ENCODE data around the gene PDXK. TPM values are rescaled to one million over a fixed set of nuclear protein-coding genes. Genes with fewer than 3 reads are reported as not detected.

The PDXK gene
- total and polyA plus RNA-seq, 10 of the 15 experiments (the other 5 are each of a cell fraction or from before 2014, with no cell fraction given) = 3.7 to 141 (median 60.0) TPM

DNA sequence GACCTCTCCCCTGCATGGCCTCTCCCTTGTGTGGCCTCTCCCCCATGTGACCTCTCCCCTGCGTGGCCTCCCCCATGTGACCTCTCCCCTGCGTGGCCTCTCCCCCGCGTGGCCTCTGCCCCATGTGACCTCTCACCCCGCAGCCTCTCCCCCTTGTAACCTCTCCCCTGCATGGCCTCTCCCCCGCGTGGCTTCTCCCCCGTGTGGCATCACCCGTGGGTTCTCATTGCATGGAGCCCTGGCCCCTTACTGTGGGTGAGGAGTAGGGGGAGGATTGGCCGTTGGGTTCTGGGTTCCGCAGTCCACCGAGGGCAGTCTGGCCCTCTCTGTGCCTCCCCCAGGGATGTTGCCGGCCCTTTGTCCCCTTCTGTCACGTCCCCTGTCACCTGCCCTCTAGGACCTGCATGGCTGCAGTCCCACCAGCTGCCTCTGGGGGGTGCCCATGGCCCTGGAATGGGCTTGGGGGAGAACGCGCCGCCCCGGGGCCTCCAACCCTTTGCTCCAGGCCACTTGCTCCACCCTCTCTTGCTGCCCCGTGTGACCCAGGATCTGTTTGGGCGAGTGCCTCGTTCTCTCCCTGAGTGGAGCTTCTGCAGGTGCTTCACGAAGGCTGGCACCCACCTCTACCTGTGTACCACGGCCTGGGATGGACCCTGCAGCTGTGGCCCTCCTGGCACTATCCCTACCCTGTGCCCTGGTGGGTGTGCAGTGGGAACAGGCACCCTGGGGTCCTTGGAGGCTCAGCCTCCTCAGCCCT lies 91.8 kb downstream of the PDXK start (continued):
- TF ChIP-seq IKZF1 (conservative IDR thresholded peaks at IDR 0.05) (peak; percentile 47), MEF2A (IDR thresholded peaks at IDR 0.05; ENCODE audit: insufficient read depth, low read depth, low read length) (0 out of 2 replicates have a peak, but pooled peaks have one; percentile 23), SREBF1 (IDR thresholded peaks at IDR 0.05; ENCODE audit: low read length) (no peak), FOXM1 (IDR thresholded peaks at IDR 0.05; ENCODE audit: low read depth, low read length) (no peak), NBN (IDR thresholded peaks at IDR 0.05) (peak; percentile 47; the same call in 1 of the 2 replicates), NR2C1 (IDR thresholded peaks at IDR 0.05) (peak; percentile 19; the same call in 1 of the 2 replicates), TCF12 (IDR thresholded peaks at IDR 0.05; ENCODE audit: low read depth, low read length) (peak; percentile 60; the same call in 1 of the 2 replicates), RAD21 (IDR thresholded peaks at IDR 0.05; ENCODE audit: insufficient read depth, low read depth, low read length) (peak; percentile 99), SMC3 (IDR thresholded peaks at IDR 0.05; ENCODE audit: borderline replicate concordance, low read length) (peak; percentile 93)
- TF ChIP-seq, protein P1, sequence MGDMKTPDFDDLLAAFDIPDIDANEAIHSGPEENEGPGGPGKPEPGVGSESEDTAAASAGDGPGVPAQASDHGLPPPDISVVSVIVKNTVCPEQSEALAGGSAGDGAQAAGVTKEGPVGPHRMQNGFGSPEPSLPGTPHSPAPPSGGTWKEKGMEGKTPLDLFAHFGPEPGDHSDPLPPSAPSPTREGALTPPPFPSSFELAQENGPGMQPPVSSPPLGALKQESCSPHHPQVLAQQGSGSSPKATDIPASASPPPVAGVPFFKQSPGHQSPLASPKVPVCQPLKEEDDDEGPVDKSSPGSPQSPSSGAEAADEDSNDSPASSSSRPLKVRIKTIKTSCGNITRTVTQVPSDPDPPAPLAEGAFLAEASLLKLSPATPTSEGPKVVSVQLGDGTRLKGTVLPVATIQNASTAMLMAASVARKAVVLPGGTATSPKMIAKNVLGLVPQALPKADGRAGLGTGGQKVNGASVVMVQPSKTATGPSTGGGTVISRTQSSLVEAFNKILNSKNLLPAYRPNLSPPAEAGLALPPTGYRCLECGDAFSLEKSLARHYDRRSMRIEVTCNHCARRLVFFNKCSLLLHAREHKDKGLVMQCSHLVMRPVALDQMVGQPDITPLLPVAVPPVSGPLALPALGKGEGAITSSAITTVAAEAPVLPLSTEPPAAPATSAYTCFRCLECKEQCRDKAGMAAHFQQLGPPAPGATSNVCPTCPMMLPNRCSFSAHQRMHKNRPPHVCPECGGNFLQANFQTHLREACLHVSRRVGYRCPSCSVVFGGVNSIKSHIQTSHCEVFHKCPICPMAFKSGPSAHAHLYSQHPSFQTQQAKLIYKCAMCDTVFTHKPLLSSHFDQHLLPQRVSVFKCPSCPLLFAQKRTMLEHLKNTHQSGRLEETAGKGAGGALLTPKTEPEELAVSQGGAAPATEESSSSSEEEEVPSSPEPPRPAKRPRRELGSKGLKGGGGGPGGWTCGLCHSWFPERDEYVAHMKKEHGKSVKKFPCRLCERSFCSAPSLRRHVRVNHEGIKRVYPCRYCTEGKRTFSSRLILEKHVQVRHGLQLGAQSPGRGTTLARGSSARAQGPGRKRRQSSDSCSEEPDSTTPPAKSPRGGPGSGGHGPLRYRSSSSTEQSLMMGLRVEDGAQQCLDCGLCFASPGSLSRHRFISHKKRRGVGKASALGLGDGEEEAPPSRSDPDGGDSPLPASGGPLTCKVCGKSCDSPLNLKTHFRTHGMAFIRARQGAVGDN (IDR thresholded peaks at IDR 0.05) = peak; percentile 90
- TF ChIP-seq, protein P2, sequence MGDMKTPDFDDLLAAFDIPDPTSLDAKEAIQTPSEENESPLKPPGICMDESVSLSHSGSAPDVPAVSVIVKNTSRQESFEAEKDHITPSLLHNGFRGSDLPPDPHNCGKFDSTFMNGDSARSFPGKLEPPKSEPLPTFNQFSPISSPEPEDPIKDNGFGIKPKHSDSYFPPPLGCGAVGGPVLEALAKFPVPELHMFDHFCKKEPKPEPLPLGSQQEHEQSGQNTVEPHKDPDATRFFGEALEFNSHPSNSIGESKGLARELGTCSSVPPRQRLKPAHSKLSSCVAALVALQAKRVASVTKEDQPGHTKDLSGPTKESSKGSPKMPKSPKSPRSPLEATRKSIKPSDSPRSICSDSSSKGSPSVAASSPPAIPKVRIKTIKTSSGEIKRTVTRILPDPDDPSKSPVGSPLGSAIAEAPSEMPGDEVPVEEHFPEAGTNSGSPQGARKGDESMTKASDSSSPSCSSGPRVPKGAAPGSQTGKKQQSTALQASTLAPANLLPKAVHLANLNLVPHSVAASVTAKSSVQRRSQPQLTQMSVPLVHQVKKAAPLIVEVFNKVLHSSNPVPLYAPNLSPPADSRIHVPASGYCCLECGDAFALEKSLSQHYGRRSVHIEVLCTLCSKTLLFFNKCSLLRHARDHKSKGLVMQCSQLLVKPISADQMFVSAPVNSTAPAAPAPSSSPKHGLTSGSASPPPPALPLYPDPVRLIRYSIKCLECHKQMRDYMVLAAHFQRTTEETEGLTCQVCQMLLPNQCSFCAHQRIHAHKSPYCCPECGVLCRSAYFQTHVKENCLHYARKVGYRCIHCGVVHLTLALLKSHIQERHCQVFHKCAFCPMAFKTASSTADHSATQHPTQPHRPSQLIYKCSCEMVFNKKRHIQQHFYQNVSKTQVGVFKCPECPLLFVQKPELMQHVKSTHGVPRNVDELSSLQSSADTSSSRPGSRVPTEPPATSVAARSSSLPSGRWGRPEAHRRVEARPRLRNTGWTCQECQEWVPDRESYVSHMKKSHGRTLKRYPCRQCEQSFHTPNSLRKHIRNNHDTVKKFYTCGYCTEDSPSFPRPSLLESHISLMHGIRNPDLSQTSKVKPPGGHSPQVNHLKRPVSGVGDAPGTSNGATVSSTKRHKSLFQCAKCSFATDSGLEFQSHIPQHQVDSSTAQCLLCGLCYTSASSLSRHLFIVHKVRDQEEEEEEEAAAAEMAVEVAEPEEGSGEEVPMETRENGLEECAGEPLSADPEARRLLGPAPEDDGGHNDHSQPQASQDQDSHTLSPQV (IDR thresholded peaks at IDR 0.05) = peak; percentile 72; the same call in 1 of the 2 replicates

All from GM12878 (cell line).